Karpas-422 (cell line): ENCODE data around the gene LPCAT1. TPM values are rescaled to one million over a fixed set of nuclear protein-coding genes. Genes with fewer than 3 reads are reported as not detected.

ENCODE experiments used
- DNase-seq: peaks from one replicate; pipeline ENCODE4 v3.0.0-alpha.2; 2015
- H2AFZ ChIP-seq: fragments of 200-600 bp; sonication (generic); 2 replicates; pipeline ENCODE4 v1.6.1; 2014; ENCODE audit warnings: antibody characterized with exemption, low read length, mixed read lengths
- H3K27ac ChIP-seq: fragments of 200-600 bp; sonication (generic); 2 replicates; pipeline ENCODE4 v1.5.1; 2014; ENCODE audit warnings: mild to moderate bottlenecking, low read length, moderate library complexity
- H3K27me3 ChIP-seq: fragments of 200-600 bp; sonication (generic); 2 replicates; pipeline ENCODE4 v1.6.1; 2014; ENCODE audit warnings: low read length, mixed read lengths
- H3K36me3 ChIP-seq: fragments of 200-600 bp; sonication (generic); 2 replicates; pipeline ENCODE4 v1.6.1; 2014; ENCODE audit warnings: low read length, mixed read lengths; ENCODE audit not compliant: insufficient read depth
- H3K4me1 ChIP-seq: fragments of 200-600 bp; sonication (generic); 2 replicates; pipeline ENCODE4 v1.6.1; 2014; ENCODE audit warnings: mild to moderate bottlenecking, low read length, mixed read lengths
- H3K4me2 ChIP-seq: fragments of 200-600 bp; sonication (generic); 2 replicates; pipeline ENCODE4 v1.6.1; 2014; ENCODE audit warnings: low read length, low read depth, mild to moderate bottlenecking; ENCODE audit not compliant: poor library complexity, severe bottlenecking
- H3K4me3 ChIP-seq: fragments of 200-600 bp; sonication (generic); 2 replicates; pipeline ENCODE4 v1.5.1; 2014; ENCODE audit warnings: mild to moderate bottlenecking, antibody characterized with exemption, low read length, mixed read lengths
- H3K79me2 ChIP-seq: fragments of 200-600 bp; sonication (generic); 2 replicates; pipeline ENCODE4 v1.6.1; 2014; ENCODE audit warnings: mild to moderate bottlenecking, low read length, mixed read lengths
- H3K9ac ChIP-seq: fragments of 200-600 bp; sonication (generic); 2 replicates; pipeline ENCODE4 v1.6.0; 2014; ENCODE audit warnings: low read length
- H3K9me2 ChIP-seq: fragments of 200-600 bp; sonication (generic), shearing (Covaris generic); replicated peaks from 2 replicates; pipeline ENCODE4 v1.6.0; 2014; ENCODE audit warnings: mild to moderate bottlenecking, low read length, moderate library complexity; ENCODE audit not compliant: insufficient read depth
- H3K9me3 ChIP-seq: fragments of 300-700, 200-600 bp; sonication (generic); 2 replicates; pipeline ENCODE4 v1.6.1; 2014; ENCODE audit warnings: low read length, mixed read lengths
- H4K20me1 ChIP-seq: fragments of 200-600 bp; sonication (generic); 2 replicates; pipeline ENCODE4 v1.6.1; 2014; ENCODE audit warnings: mild to moderate bottlenecking, antibody characterized with exemption, low read length, low read depth; ENCODE audit not compliant: insufficient read depth
- total RNA-seq: library from RNA; depleted of rRNA; stranded (reverse); fragments of >200 nt; shearing (Covaris generic); gene quantifications from 2 replicates; pipeline ENCODE4 v1.2.3, GENCODE V29; 2014; ENCODE audit warnings: low replicate concordance

LPCAT1 gene
- total RNA-seq, 1 experiment from 2014 or later: 115 TPM

DNA sequence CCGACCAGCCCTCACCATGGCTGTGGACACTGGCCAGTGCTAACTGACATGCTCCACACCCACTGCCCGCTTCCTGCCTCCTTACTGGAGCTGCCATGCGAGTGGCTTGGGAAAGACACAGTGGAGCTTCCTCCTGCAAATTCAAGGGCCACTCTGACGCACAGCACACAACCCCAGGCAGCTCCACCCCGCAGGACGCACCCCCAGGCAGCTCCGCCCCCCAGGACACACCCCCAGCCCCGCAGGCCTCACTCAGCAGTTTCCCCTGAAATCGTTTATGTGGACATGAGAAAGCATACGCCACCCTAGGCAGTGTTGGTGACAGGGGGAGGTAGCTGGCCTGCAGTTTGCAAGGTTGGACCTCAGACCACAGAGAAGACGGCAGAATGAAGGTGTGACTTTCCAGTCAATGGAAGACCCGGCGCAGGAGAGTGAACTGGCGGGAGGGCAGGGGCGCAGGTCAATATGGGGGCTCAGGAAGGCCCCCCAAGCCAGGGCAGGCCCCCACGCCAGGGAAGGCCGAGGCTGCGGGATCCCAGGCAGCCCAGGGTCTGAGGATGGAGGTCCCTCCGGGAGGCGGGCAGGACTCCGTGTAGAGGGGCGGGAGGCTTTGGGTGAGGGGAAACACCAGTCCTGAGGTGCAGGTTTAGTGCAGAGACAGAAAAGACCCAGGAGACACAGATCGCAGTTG, 21.6 kb downstream of the LPCAT1 start:
- Histone ChIP-seq H3K9me3 (no peaks in the 10 kb centered on the region), H2AFZ (no peak overlapping the region), H3K9ac (peak overlapping the region; percentile 62), H3K4me3 (peak overlapping the region; percentile 59; the same call in 1 of the 2 replicates), H3K9me2 (no peaks in the 10 kb centered on the region), H4K20me1 (peaks cover 44% of the 10 kb centered on the region), H3K36me3 (peaks cover 6% of the 10 kb centered on the region; the same call in 1 of the 2 replicates), H3K4me2 (peak overlapping the region; percentile 80), H3K27ac (peak overlapping the region; percentile 95), H3K79me2 (peaks cover 62% of the 10 kb centered on the region), H3K27me3 (no peaks in the 10 kb centered on the region), H3K4me1 (peaks cover 80% of the 10 kb centered on the region)
- DNase-seq: peak; percentile 85

DNA sequence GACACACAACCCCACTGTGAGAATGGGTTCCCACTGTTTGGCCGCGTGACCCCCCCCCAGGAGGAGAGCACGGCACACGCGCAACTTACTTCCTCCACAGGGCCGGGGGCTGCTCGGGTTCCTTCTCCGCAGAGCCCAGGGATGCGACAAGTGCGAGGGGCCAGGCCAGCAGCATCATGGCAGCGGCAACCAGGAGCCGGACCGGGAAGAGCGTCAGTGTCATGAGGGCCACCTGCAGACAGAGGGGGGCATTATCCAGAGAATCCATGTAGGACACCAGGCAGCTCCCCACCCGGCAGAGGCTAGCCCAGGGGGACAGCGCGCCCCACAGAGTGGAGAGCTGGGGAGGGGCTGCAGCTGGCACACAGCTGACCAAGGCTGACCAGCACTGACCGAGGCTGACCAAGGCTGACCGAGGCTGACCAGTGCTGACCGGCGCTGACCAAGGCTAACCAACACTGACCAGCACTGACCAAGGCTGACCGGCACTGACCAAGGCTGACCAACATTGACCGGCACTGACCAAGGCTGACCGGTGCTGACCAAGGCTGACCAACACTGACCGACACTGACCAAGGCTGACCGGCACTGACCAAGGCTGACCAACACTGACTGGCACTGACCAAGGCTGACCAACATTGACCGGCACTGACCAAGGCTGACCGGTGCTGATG, 22.3 kb downstream of the LPCAT1 start:
- Histone ChIP-seq H3K4me1 (peaks cover 80% of the 10 kb centered on the region), H3K4me2 (peak overlapping the region; percentile 80)

DNA sequence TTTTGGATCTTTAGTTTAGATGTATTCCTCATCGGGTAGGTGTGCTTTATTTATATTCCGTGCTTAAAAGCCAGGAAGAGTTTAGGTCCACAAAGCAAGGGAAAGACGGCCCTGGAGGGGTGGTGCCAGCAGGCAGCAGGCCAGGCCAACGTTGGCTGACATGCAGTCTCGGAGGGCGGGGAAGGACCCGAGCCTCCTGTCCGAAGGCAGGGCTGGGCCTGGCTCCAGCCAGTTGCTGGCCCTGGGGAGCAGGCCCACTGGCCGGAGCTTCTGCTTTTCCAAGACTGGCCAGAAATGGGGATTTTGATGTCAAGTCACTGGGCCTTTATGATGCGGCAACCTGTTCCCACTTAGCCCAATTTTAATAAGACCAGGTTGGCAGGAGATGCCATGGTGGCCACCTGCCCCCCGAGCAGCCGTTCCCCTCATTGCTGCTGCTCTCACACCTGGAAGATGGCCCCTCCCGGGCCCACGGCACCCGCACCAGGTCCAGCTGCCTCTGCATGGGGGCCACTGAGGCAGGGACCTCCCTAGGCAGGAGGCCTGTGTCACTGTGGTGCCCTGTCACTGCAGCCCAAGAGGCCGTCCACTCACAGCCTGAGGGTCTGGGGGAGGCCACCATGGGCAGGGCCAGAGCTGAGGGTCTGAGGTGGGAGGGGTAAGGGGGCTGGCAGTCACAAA, 23.2 kb downstream of the LPCAT1 start:
- Histone ChIP-seq H3K9ac (no peak overlapping the region), H2AFZ (no peak overlapping the region), H3K4me1 (peaks cover 80% of the 10 kb centered on the region), H3K27ac (no peak overlapping the region), H3K79me2 (peaks cover 62% of the 10 kb centered on the region), H3K27me3 (no peaks in the 10 kb centered on the region), H3K4me3 (no peak overlapping the region), H3K9me2 (no peaks in the 10 kb centered on the region), H3K4me2 (no peak overlapping the region), H4K20me1 (peaks cover 28% of the 10 kb centered on the region), H3K9me3 (no peaks in the 10 kb centered on the region), H3K36me3 (peaks cover 6% of the 10 kb centered on the region; the same call in 1 of the 2 replicates)
- DNase-seq: no peak

More for the DNA sequence above, 22.3 kb downstream of the LPCAT1 start:
- no peaks in the 10 kb centered on the region for H3K9me2 ChIP-seq
- H3K79me2 ChIP-seq: peaks cover 67% of the 10 kb centered on the region
- no peak overlapping the region for H3K4me3 ChIP-seq
- H3K9me3 ChIP-seq: no peaks in the 10 kb centered on the region
- H4K20me1 ChIP-seq: peaks cover 38% of the 10 kb centered on the region
- H2AFZ ChIP-seq: no peak overlapping the region
- H3K27me3 ChIP-seq: no peaks in the 10 kb centered on the region
- H3K36me3 ChIP-seq: peaks cover 6% of the 10 kb centered on the region; the same call in 1 of the 2 replicates
- no peak overlapping the region for H3K27ac ChIP-seq
- H3K9ac ChIP-seq: no peak overlapping the region
- DNase-seq: no peak

DNA sequence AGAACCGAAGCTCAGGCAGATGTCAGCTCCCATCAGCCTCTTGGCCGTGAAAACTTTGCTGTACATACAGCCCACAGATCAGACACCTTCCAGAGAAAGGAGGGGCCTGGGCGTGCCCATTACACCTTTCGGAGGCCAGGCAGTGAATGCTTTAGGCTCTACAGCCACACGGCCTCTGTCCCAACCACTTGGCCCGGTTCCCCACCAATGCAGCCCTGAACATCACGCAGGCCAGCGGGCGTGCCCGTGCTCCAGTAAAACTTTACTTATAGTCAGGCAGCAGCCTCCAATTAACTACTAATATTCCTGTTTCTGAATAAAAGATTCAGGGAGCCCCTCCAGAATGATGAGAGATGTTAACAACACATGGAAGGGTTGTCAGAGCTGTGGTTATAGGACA, 23.9 kb downstream of the LPCAT1 start:
- H3K4me2 ChIP-seq: no peak overlapping the region
- H4K20me1 ChIP-seq: peaks cover 27% of the 10 kb centered on the region
- no peak overlapping the region for H3K4me3 ChIP-seq
- H3K4me1 ChIP-seq: peaks cover 80% of the 10 kb centered on the region
- H3K9ac ChIP-seq: no peak overlapping the region
- H2AFZ ChIP-seq: no peak overlapping the region
- DNase-seq: no peak
- H3K27me3 ChIP-seq: no peaks in the 10 kb centered on the region
- 0 out of 2 replicates have a peak overlapping the region, but pooled peaks have one; percentile 38 for H3K27ac ChIP-seq
- no peaks in the 10 kb centered on the region for H3K9me2 ChIP-seq
- H3K36me3 ChIP-seq: peaks cover 6% of the 10 kb centered on the region; the same call in 1 of the 2 replicates
- peaks cover 63% of the 10 kb centered on the region for H3K79me2 ChIP-seq
- H3K9me3 ChIP-seq: no peaks in the 10 kb centered on the region

DNA sequence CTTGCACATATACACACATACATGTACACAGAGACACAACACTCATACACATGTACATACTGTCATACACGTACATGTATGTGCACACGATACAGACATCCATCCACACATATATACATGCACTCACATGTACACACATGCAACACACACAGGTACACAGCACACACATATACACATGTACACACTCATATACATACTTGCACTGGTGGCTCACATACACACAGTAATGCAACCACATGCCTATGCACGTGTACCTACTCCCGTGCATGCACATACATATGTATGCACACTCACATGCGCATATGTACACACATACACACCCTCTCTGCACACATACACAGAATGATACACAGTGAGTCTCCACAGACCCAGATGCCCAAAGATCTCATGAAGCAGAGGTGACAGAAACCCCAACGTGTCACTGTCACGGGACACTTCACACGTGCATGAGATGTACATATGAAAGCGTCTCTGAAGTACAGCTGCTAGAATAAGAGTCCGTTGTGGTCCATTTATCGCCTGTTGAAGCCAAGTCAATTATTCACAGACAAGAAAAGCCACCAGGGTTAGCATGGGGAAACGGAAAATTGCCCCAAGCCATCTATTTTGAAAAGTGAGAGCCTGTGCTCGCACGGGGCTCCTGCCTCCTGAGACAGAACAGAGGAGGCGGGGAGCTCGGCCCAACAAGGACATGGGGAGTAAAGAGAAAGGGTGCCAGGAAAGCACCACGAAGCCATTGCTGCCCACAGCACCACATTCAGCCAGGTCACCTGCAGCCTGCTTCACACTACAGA, 24.9 kb downstream of the LPCAT1 start:
- Histone ChIP-seq H3K27ac (peak overlapping the region; percentile 38), H3K36me3 (peaks cover 7% of the 10 kb centered on the region; the same call in 1 of the 2 replicates), H3K79me2 (peaks cover 74% of the 10 kb centered on the region), H3K4me2 (no peak overlapping the region), H2AFZ (no peak overlapping the region), H3K4me1 (peaks cover 76% of the 10 kb centered on the region), H3K9ac (no peak overlapping the region), H3K9me3 (no peaks in the 10 kb centered on the region), H3K27me3 (no peaks in the 10 kb centered on the region), H3K4me3 (no peak overlapping the region), H4K20me1 (peaks cover 27% of the 10 kb centered on the region), H3K9me2 (no peaks in the 10 kb centered on the region)
- no peak for DNase-seq

DNA sequence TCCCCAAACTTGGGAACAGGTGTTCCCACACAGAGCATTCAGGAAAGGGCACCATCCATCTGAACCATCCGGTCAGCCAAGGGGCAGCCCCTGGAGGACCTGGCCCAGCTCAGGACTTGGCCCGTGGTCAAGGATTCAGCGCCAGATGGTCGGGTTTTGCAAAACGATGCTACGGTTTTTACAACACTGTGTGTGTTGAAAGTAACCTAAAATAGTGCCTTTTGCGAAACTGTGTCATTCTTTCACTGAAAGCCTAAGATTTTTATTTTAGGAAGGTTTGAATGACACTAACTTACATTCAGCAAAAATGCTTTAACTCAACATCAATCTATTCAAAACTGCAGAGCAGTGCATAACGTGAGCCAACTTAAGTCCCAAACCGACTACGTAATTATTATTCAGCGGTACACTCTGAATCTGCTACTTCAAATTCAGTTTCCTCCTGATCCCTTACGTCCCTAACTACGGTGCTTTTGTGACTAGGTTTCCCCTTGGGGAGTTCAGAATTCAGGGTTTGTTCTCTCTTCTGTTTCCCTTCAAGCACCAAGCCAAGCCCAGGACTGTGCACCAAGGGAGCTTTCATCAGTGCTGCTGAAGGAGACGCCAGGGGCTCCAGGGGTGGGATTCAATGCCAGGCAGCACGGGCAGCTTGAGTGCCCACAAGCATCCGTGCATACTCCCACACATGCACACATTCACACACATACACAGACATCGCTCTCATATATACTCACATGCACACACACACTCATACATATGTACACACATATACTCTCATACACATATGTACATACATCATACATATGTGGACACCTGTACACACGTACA, 25.8 kb downstream of the LPCAT1 start:
- DNase-seq: no peak
- Histone ChIP-seq H2AFZ (no peak overlapping the region), H3K4me1 (peaks cover 68% of the 10 kb centered on the region)

DNA sequence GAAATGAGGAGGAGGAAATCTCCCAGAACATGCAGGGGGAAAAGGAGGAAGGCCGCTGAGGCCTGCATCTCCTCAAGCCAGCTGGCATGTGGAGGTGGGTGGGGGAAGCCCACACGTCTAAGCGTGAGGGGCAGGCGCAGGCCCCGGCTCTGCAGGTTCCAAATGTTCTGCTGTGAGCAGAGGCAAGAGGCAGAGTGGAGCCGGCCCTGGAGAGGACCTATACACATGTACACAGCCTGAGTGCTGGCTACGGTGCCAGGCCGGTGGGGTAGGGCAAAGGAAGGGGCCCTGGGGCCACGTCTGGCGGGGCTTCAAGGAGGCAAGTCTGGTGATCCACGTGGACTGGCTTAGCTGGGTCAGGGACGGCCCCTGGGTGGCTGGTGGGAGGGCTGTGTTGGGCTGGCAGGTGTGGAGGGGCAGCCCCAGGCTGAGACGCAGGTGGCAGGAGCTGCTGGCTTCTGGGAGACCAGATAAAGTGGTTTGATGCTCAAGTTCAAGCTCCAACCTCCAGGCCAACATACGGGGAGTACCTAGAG, 26.4 kb downstream of the LPCAT1 start:
- peak overlapping the region; percentile 47 for H3K27ac ChIP-seq
- no peak overlapping the region for H3K9ac ChIP-seq
- H3K79me2 ChIP-seq: peaks cover 66% of the 10 kb centered on the region
- H2AFZ ChIP-seq: no peak overlapping the region
- no peak overlapping the region for H3K4me2 ChIP-seq
- no peaks in the 10 kb centered on the region for H3K9me2 ChIP-seq
- H3K27me3 ChIP-seq: no peaks in the 10 kb centered on the region
- peaks cover 12% of the 10 kb centered on the region; the same call in 1 of the 2 replicates for H3K36me3 ChIP-seq
- no peaks in the 10 kb centered on the region for H3K9me3 ChIP-seq
- peaks cover 17% of the 10 kb centered on the region for H4K20me1 ChIP-seq
- no peak overlapping the region for H3K4me3 ChIP-seq
- DNase-seq: no peak
- H3K4me1 ChIP-seq: peaks cover 61% of the 10 kb centered on the region

More for the DNA sequence above, 25.8 kb downstream of the LPCAT1 start:
- Histone ChIP-seq H3K36me3 (peaks cover 12% of the 10 kb centered on the region; the same call in 1 of the 2 replicates), H4K20me1 (peaks cover 24% of the 10 kb centered on the region), H3K9me2 (no peaks in the 10 kb centered on the region), H3K79me2 (peaks cover 73% of the 10 kb centered on the region), H3K27me3 (no peaks in the 10 kb centered on the region), H3K27ac (peak overlapping the region; percentile 47), H3K4me2 (no peak overlapping the region), H3K9ac (no peak overlapping the region), H3K9me3 (no peaks in the 10 kb centered on the region), H3K4me3 (no peak overlapping the region)
